Measurements from ENCODE around the gene BYSL.
A peak's percentile ranks its signal among the peaks of the same experiment; 100 is the strongest.
"Not testable (repeated sequence)": the region's sequence is repeated elsewhere in the genome, so short reads cannot be mapped to it uniquely, and the experiment has no call there.

Gene BYSL

DNA sequence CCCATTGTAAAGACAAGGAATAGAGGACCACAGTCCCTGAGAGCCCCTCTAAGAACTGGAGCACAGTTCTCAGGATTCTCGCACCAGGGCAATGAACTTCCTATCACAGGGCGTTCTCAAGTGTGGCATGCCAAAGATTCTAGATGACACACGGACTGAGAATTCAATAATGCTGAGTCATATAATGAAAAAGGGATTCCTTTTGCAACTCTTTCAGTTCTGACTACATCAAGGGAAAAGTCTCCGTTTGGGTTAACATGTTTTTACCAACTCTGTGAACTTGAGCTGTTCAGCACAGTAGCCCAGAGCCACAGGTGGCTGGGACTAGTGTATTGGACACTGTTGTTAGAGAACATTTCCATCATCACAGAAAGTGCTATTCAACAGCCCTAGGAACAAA, 3.8 kb upstream of the BYSL start:
- no peak for DNase-seq

GRCh38 chr6:41921712-41921998, 356 bp downstream of the BYSL start:
- DNase-seq, result no peak

DNA sequence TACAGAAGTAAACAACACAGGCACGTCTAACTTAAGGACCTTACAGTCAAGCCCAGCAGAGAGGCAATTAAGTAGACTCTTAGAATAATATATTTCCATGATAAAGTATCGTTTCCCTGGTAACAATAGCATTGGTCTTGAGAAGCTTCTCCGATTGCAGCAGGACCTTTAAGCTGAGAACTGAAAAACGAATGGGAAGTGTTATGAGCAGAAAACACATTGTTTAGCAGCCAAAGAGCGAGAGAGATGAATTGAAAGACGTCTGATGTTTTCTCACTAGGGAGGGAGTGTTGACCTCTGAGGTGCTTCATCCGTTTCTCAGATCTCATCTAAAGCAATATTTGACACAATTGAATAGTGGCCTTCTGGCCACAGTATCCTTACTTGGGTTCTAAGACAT, 855 bp downstream of the BYSL start:
- no peak for DNase-seq

DNA sequence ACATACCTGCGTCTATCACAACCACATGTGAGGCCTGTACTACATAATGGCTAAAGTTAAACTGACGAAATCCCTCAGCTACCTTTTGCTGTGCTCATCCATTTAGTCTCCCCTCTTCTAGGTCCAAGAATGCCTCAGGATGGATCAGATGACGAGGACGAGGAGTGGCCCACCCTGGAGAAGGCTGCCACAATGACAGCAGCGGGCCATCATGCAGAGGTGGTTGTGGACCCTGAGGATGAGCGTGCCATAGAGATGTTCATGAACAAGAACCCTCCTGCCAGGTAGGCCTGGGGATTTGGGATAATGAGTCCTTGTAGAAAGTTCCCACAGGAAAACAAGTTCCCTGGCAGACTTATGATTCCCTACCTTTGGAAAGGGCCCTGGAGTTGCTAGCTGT, 6.0 kb downstream of the BYSL start:
- no peak for DNase-seq

GRCh38 chr6:41929924-41930323, 8.6 kb downstream of the BYSL start:
- DNase-seq, result no peak

DNA sequence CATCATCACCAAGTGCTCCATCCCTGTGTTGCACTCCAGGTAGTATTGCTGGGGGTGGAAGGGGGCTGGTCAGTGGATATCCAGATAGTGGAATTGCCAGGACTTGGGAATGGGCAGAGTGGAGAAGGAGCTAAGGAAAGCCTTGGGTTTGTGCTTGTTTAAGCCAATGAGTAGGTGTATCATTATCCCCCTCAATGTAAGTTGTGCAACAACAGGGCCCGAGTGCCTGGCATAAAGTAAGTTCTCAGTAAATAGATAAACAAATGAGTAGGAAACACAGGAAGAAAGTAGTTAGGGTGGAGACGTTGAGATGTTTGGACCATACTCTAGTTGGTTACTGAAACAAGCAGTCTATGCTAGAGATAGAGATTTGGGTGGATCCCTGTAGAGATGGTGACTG, 10.5 kb downstream of the BYSL start:
- DNase-seq, result no peak

- DNase-seq, result no peak
Measured at GRCh38 chr6:41932378-41932777, 11.1 kb downstream of the BYSL start.

DNA sequence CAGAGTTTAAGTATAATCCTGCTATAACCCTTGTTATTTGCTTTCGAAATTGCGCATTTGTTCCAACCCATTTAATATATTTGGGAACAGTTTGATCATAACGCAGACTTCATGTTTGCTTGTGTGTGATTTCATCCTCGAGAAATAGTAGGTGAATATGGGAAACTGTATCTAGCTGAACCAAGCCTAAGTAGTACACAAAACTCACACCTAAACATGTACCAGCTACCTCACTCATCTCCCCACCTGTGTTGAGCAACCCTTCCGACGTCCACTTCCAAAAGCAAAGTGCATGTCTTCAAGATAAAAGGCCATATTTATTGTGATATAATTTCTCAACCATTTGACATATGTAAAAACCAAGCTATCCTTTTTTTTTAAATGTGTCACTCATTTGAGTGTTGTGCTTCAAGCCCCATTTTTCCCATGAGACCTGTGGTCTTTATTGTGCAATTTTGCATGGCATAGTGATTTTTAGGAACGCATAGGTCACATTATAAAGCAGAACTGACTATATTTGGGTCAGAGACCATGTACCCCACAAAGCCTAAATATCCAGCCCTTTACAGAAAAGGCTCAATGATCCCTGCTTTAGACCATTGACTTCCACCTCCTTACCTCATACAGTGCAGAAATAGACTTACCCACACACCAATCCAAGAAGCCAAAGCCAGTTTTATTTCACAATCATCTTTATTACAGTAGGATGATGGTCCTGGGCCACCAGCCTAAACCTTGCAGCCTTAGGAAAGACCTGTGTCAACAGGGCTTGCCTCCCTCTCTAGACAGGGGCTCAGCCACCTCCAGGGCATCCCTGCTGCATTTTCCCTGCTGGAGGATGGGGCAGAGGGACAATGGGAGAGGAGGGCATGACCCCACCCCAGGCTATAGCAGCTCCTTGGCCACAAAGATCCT, 13.2 kb downstream of the BYSL start:
- no peak for DNase-seq

DNA sequence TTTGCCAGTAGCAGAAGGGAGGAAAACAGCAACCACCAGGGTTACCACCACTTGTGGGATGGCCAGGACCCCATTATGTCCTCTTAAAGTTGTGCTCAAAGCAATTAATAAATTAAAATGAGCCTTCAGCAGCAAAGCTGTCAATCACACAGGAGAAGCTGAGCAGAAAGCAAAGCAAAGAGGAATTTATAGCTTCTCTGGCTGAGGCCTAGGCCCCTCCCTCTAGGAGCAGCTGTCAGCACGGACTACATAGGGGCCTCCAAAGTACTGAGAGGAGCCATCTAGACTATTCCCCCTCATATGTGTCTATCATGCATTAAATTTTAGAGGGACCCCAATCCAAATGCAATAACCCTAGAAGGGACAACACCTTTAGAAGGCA, 13.9 kb downstream of the BYSL start:
- DNase-seq, result no peak

DNA sequence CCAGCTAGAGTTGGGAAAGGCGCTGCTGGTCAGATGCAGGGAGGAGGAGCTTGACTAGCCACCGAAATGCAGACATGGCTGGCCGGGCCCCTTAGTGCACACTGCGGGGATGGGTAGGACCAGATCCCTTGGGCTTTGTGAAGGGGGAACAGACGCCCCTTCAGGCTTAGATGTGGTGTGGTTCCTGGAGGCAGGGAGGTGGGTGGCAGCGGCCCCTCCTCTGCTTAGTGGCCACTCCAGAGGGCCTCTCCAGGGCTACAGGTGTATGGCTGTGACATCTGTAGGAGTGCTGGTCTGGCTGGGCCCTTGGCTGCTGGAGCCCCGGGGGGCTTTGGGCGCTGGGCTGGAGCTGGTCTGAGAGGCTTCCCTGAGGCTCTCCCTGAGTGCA, 14.4 kb downstream of the BYSL start:
- no peak for DNase-seq

GRCh38 chr6:41936073-41936837, 15.0 kb downstream of the BYSL start:
- peak; percentile 80 for DNase-seq

GRCh38 chr6:41937472-41937860, 16.2 kb downstream of the BYSL start:
- no peak for DNase-seq

- no peak for DNase-seq
Measured at GRCh38 chr6:41937861-41938574, 16.7 kb downstream of the BYSL start.

- DNase-seq, result no peak
Measured at GRCh38 chr6:41938590-41939175, 17.4 kb downstream of the BYSL start.

DNA sequence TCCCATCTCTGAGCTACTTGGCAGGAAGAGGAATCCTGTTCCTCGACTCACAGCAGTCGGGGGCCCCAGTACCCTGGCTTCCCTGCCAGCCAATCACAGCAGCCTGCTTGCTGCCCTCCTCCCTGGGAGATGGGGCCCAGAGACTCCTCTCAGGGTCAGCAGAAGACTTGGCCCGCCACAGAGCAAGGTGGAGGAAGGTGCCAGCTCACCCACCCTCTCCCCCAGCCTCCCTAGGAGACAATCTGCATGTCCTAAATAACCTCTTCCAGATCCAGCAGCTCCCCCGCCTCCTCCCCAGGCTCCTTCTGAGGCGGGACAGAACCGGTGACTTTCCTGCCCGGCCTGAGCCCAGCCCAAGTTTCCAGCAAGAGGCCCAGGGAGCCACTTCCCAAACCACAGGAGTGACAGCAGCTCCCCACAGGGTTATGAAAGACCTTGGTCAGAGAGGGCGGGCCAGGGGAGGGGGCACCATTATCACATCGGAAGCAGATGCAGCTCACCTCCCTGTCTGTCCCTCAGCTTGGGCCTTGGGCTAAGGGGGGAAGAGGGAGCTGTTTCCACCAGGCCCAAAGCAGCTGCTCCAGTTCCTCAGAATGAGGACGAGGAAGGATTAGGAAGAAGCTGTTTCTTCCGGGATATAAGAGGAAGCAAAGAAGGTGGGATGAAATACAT, 18.0 kb downstream of the BYSL start:
- DNase-seq, result peak; percentile 74

- DNase-seq, result peak; percentile 71
Measured at GRCh38 chr6:41939848-41940758, 18.8 kb downstream of the BYSL start.

DNA sequence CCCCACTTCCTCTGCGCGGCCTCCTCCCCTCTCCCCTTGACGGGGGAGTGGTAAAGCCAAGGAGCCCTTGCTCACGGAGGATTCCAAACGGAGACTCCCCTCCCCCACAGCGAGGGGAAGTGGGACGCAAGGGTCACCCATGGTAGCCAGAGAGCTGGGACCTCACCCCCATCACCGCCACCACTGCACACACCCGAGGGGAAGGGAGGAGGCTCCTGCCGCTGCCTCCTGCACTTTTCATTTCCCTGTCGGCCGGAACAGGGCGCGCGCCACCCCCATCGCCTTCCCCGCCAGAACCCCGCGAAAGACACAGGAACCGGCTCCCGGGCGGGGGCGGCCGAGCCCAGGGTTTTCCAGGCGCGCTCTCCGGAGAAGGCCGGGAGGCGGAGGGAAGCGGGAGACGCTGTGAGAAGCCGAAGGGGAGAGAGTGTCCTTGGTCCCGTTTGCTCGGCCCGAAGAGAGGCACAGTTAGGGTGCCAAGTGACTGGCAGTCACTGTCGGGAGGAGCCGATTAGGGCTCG, 19.5 kb downstream of the BYSL start:
- DNase-seq, result peak; percentile 77

- peak; percentile 95 for DNase-seq
Measured at GRCh38 chr6:41941280-41942066, 20.2 kb downstream of the BYSL start, which contains the start of gene CCND3. CCND3 (minus strand) TSS chr6:41941808; CDS start chr6:41941649, 159 bp downstream.

GRCh38 chr6:41942067-41942851, 21.0 kb downstream of the BYSL start:
- DNase-seq, result peak; percentile 70

GRCh38 chr6:41942882-41943281, 21.6 kb downstream of the BYSL start:
- DNase-seq, result not testable (repeated sequence)

Measured in activated CD8-positive, alpha-beta memory T cell treated with anti-CD3 and anti-CD28 coated beads, Interleukin-2, amount 50 U/mL, for 48 hours (primary cell).